Chondrocyte (in vitro differentiated cells): ENCODE data around the gene EEF1AKMT3. TPM values are rescaled to one million over a fixed set of nuclear protein-coding genes. Genes with fewer than 3 reads are reported as not detected.
A peak's percentile ranks its signal among the peaks of the same experiment; 100 is the strongest.

Experiments
- DNase-seq: peaks from one replicate; pipeline ENCODE4 v3.0.0; 2021; ENCODE audit warnings: mixed read lengths, low spot score
- H3K27ac Mint-ChIP-seq: one replicate; pipeline ENCODE4 v1.8.0; 2021; ENCODE audit warnings: mild to moderate bottlenecking, moderate library complexity, mixed read lengths; ENCODE audit not compliant: unreplicated experiment
- H3K27me3 Mint-ChIP-seq: 2 replicates; pipeline ENCODE4 v1.8.0; 2021; ENCODE audit warnings: low read depth, mixed read lengths
- H3K36me3 Mint-ChIP-seq: 2 replicates; pipeline ENCODE4 v1.8.0; 2021; ENCODE audit warnings: low read depth, mixed read lengths
- H3K4me1 Mint-ChIP-seq: 2 replicates; pipeline ENCODE4 v1.8.0; 2021; ENCODE audit warnings: low read depth, mild to moderate bottlenecking, mixed read lengths
- H3K4me3 Mint-ChIP-seq: one replicate; pipeline ENCODE4 v1.8.0; 2021; ENCODE audit warnings: mild to moderate bottlenecking, moderate library complexity, mixed read lengths; ENCODE audit not compliant: unreplicated experiment
- H3K9me3 Mint-ChIP-seq: 2 replicates; pipeline ENCODE4 v1.8.0; 2021; ENCODE audit warnings: low read depth, mixed read lengths
- CTCF ChIP-seq: fragments of 200-600 bp; sonication (generic); IDR thresholded peaks from 2 replicates; pipeline ENCODE4 v1.5.0; 2021; ENCODE audit warnings: antibody characterized with exemption, mild to moderate bottlenecking, moderate library complexity
- microRNA-seq: library from miRNA; unstranded; fragments of <30 nt; microRNA quantifications from one replicate; pipeline ENCODE4 v1.2.0, GENCODE V29; 2020; ENCODE audit warnings: borderline number of aligned reads
- total RNA-seq: library from RNA; stranded (reverse); gene quantifications from 3 replicates; pipeline ENCODE4 v1.2.1, GENCODE V29; 2021

The EEF1AKMT3 gene
- total RNA-seq, 1 donor from 2014 or later: 13.6 TPM

GRCh38 chr12:57829025-57829777 lies 56.8 kb downstream of the EEF1AKMT3 start:
- Mint-ChIP-seq H3K9me3 (no peaks in the 10 kb centered on the region), H3K4me1 (peaks cover 44% of the 10 kb centered on the region), H3K36me3 (peaks cover 21% of the 10 kb centered on the region), H3K27ac (peak overlapping the region; percentile 61), H3K27me3 (no peaks in the 10 kb centered on the region), H3K4me3 (no peak overlapping the region)
- no peak for TF ChIP-seq CTCF
- DNase-seq: no peak

GRCh38 chr12:57830393-57830792 lies 58.0 kb downstream of the EEF1AKMT3 start:
- Mint-ChIP-seq H3K27ac (peak overlapping the region; percentile 8), H3K27me3 (no peaks in the 10 kb centered on the region), H3K4me3 (no peak overlapping the region), H3K4me1 (peaks cover 56% of the 10 kb centered on the region), H3K9me3 (no peaks in the 10 kb centered on the region), H3K36me3 (peaks cover 12% of the 10 kb centered on the region)
- TF ChIP-seq CTCF: no peak
- DNase-seq: no peak

Small RNA genes within 50 kb of the gene (microRNA-seq; reads per million reads assigned to microRNA genes)
- 273 reads per million, percentile 69 among the genes with 10 or more reads in this experiment for gene MIR26A2
- not detected for gene MIR6759

Other genes starting within 250 kb of the EEF1AKMT3 start
- 66.9 to 86.5 TPM (median 78.4 TPM) in 3 replicates for gene MBD6, start 249.8 kb upstream of the EEF1AKMT3 start, total RNA-seq
- 104 to 117 TPM (median 112 TPM) in 3 replicates for gene DCTN2, start 225.4 kb upstream of the EEF1AKMT3 start, total RNA-seq
- gene KIF5A, start 222.6 kb upstream of the EEF1AKMT3 start, total RNA-seq: 2.6 to 5.1 TPM (median 3.5 TPM) in 3 replicates
- gene PIP4K2C, start 181.4 kb upstream of the EEF1AKMT3 start, total RNA-seq: 27.9 to 33.1 TPM (median 30.5 TPM) in 3 replicates
- 29.8 to 30.3 TPM (median 30.1 TPM) in 3 replicates for gene DTX3, start 167.8 kb upstream of the EEF1AKMT3 start, total RNA-seq
- 29.0 to 30.6 TPM (median 29.5 TPM) in 3 replicates for gene ARHGEF25, start 161.2 kb upstream of the EEF1AKMT3 start, total RNA-seq
- gene B4GALNT1, start 139.4 kb upstream of the EEF1AKMT3 start, total RNA-seq: 20.8 to 21.8 TPM (median 21.4 TPM) in 3 replicates
- 284 to 337 TPM (median 290 TPM) in 3 replicates for gene OS9, start 78.5 kb upstream of the EEF1AKMT3 start, total RNA-seq
- gene AGAP2, start 33.9 kb upstream of the EEF1AKMT3 start, total RNA-seq: 1.9 to 3.1 TPM (median 1.9 TPM) in 3 replicates
- 21.2 to 29.3 TPM (median 21.5 TPM) in 3 replicates for gene TSPAN31, start 27.6 kb upstream of the EEF1AKMT3 start, total RNA-seq
- 136 to 140 TPM (median 139 TPM) in 3 replicates for gene CDK4, start 20.3 kb upstream of the EEF1AKMT3 start, total RNA-seq
- 17.3 to 22.1 TPM (median 21.8 TPM) in 3 replicates for gene MARCHF9, start 17.5 kb upstream of the EEF1AKMT3 start, total RNA-seq
- gene CYP27B1, start 5.5 kb upstream of the EEF1AKMT3 start, total RNA-seq: 2.1 to 3.2 TPM (median 2.3 TPM) in 3 replicates
- gene METTL1, start 509 bp upstream of the EEF1AKMT3 start, total RNA-seq: 25.2 to 33.6 TPM (median 26.8 TPM) in 3 replicates
- 17.8 to 21.3 TPM (median 19.9 TPM) in 3 replicates for gene TSFM, start 10.2 kb downstream of the EEF1AKMT3 start, total RNA-seq
- 4.8 to 6.0 TPM (median 5.6 TPM) in 3 replicates for gene AVIL, start 46.1 kb downstream of the EEF1AKMT3 start, total RNA-seq
- gene CTDSP2, start 74.1 kb downstream of the EEF1AKMT3 start, total RNA-seq: 113 to 124 TPM (median 123 TPM) in 3 replicates
- 2.3 to 5.3 TPM (median 3.6 TPM) in 3 replicates for gene ATP23, start 169.0 kb downstream of the EEF1AKMT3 start, total RNA-seq